ENCODE results near the gene CTSW. TPM values are rescaled to one million over a fixed set of nuclear protein-coding genes. Genes with fewer than 3 reads are reported as not detected.

CTSW gene
- total RNA-seq, 1 experiment from 2014 or later = 0.29 TPM

DNA sequence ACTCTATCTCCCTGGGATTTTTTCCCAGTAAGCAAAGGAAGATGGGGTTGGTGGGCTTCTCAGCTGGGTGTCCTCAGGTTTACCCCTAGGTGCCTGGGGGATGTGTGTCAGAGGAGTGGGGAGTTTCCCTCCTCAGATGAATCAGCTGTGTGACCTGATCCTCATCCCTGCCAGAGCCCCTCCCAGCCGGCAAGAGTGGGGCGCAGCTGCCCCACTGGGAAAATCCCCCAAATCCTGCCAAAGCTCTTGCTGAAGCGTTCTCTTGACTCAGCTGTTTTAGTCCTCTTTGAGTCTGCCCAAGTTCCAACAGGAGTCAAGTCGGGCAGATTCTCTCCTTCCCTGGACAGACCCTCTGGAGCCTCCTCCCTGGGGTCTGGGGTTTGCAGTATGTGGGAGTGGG, 33.2 kb downstream of the CTSW start:
- no peak for DNase-seq (ENCODE audit: low read depth, low spot score)
- in situ Hi-C loops (cut with HindIII; ENCODE audit: low pct_unique_long_range_greater_than_20kb, low sequenced_read_pairs) = no loop called here

DNA sequence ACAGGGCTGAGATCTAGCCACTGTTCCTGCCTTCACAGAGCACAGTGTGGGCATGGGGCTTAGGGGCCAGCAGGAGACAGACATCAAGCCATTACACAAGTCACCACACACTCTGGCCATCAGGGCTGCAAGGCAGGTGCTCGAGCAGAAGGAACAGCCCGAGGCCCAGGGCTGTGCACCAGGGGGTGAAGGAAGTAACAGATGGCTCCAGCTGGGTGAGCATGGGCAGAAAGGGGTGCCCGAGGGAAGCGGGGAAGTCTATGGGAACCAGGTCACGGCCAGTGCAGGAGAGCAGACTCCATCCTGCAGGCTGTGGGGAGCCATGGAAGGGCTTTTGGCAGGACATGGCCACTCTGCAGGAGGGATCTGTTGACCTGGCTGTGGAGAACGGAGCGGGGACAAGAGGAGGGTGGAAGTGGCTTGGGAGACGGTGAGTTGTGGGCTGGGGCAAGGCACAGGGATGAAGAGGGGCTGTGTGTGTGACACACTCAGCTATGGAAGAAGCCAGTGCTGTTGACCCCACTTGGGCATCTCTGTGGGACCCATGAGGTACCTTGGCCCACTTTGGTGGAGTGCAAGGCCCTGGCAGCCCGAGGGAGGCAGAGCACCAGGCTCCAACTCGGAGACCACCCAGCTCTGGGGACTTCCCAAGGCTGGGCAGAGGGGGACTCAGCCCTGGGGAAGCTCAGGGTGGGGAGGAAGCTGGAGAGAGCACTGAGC, 35.6 kb downstream of the CTSW start:
- in situ Hi-C loops (cut with HindIII; ENCODE audit: low pct_unique_long_range_greater_than_20kb, low sequenced_read_pairs) = no loop called here

DNA sequence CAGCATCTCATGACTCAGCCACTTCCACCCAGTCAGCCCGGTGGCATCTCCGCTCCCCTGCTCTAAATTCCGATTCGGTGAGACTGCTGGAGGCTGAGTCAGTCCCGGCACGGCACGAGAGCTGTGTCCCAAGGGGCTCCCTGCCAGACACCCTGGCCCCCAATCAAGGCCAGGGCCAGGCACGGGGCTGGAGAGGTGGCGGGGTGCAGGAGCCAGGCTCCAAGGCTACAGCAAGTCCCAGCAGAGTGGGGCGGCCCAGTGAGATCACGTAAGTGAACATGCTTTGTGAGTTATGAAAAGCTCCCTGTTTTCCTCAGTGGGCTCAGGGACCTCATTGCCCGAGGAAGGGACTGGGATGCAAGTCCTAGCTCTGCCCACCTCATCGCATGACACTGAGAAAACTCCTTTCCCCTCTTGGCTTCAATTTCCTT, 36.2 kb downstream of the CTSW start:
- peak; percentile 68 for DNase-seq (ENCODE audit: low read depth, low spot score)
- in situ Hi-C loops (cut with HindIII; ENCODE audit: low pct_unique_long_range_greater_than_20kb, low sequenced_read_pairs) = no loop called here

More for the DNA sequence above, 35.6 kb downstream of the CTSW start:
- no peak for DNase-seq (ENCODE audit: low read depth, low spot score)

DNA sequence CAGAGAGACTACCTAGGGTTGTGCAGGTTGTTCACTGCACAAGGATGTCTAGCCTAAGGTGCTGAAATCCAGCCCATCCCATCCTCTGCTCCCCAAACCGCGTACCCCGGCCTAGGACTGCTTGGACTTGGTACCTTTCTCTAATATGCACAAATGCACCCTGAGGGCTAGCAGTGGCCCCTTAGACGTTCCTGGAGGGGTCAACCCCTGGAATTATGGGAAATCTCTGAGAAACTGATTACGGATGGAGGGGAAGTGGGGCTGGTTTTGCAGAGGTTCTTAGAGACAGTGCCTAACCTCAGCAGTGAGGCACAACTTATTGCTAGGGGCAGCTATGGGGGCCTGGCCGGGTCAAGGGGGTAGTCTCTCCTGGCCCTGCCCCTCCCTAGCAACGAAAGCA, 36.8 kb downstream of the CTSW start:
- no peak for DNase-seq (ENCODE audit: low read depth, low spot score)
- in situ Hi-C loops (cut with HindIII; ENCODE audit: low pct_unique_long_range_greater_than_20kb, low sequenced_read_pairs) = no loop called here

DNA sequence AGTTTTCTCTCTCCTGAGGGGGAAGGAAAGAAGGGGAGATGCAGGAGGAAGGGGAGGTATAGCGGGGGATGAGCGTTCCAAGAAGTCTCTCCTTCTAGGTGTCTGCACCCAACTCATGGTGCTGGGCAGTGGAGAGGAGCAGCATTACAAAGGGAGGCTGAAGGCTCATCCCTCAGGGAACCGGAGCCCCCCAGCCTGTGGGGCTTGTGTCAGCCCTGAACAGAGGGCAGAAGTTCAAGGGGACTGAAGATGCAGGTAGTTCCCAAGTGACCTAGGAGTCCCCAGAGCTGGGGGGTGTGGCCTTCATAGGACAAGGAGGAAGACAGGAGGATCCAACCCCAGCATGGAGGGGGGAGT, 37.4 kb downstream of the CTSW start:
- no peak for DNase-seq (ENCODE audit: low read depth, low spot score)
- in situ Hi-C loops (cut with HindIII; ENCODE audit: low pct_unique_long_range_greater_than_20kb, low sequenced_read_pairs) = no loop called here

DNA sequence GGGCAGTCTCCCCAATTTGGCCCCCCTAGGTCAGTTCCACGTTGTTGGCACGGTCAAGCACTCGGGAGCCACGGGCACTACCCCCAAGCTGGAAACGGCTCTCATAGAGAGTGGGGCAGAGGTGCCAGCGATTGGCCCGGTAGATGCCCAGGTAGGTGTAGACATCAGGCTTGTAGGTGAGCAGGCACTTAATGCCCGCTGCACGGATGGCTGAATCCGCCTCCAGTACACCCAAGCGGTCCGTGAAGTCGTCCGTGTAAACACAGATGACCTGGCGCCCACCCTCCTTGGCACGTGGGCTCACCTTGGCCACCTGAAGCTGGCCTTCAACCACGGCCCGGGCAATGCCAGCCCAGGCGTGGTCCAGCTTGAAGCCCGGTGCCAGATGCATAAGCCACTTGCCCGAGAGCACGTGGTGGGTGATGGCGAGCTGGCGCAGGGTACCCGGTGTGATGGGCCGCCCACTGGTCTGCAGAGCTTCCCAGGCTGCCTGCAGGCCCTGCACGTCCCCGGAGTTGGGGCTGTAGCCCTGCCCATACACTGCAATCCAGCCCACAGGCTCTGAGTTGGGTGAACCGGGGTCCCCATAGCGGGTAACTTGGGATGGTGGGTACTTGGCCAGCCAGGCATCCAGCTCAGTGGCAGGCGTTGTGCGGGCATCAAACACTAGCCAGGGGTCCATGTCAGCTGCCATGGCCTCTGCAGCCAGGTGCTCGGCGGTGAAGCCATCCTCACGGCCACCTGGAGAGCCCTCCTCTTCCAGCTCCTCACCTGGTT, 38.0 kb downstream of the CTSW start:
- in situ Hi-C loops (cut with HindIII; ENCODE audit: low pct_unique_long_range_greater_than_20kb, low sequenced_read_pairs) = no loop called here

DNA sequence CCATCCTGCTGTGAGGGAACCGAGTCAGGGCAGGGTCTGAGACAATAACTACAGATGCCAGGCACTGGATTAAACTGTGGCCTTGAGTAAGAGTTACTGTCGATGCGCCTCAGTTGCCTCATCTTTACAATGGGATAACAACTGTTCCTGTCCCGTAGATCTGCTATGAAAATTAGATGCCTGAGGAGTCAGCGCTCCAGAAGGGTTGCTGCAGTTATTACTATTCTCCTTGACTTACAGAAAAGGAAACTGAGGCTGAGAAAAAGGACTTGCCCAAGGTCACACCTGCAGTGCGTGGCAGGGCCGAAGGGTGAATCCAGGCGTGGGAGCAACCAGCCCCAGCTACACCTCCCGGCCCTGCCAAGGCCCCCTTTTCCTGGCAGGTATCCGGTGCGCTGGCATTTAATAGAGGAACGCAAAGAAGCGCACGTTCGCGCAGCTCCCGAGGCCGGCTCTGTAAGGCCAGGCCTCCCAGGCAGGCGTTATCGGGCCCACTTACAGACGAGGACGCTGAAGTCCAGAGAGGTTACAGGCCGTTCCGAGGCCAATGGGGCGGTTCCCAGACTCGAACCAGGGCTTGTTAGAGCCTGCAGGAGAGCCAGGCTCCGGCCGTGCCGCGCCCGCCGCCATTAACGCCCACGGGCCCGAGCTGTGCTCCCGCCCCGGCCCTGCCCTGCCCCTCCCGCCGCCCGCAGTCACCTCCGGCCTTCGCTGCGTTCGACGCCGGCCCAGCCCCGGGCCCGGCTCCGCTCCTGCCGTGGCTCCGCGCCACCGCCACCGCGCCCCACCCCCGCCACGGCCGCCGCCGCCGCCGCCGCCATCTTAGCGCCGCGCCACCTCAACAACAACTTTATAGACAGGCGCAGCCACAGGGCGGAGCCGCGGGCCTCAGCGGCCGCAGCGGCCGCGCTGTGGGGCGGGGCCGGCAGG, 38.8 kb downstream of the CTSW start, which contains the start of gene C11orf68:
Gene C11orf68, minus strand, starts transcription at position 852 of the 930 bp plus-strand sequence. Its CDS starts 31 bp downstream, at position 821.
- in situ Hi-C loops (cut with HindIII; ENCODE audit: low pct_unique_long_range_greater_than_20kb, low sequenced_read_pairs) = no loop called here
- DNase-seq (ENCODE audit: low read depth, low spot score) = no peak

More for the DNA sequence above, 38.0 kb downstream of the CTSW start:
- no peak for DNase-seq (ENCODE audit: low read depth, low spot score)

DNA sequence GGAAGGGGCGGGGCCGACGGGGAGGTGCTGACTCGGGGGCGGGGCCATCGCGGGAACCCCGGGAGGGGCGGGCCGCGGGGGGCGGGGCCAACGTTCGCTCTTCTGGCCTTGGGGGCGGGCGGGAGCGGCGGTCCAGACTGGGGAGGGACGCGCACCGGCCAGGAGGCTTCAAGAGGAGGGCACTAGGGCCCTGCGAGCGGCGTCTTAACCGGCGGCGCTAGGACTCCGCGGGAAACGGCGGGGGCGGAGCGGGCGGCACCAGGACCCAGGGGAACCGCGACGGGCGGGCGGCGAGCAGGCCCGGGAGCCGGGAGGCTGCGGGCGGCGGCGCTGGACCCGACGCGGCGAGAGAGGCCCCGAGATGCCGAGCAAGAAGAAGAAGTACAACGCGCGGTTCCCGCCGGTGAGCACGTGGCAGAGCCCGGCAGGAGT, 39.5 kb downstream of the CTSW start, which contains the start of gene DRAP1:
Gene DRAP1, plus strand, starts transcription at position 286 of the 432 bp plus-strand sequence. Its CDS starts 76 bp downstream, at position 362.
- in situ Hi-C loops (cut with HindIII; ENCODE audit: low pct_unique_long_range_greater_than_20kb, low sequenced_read_pairs) = no loop called here

DNA sequence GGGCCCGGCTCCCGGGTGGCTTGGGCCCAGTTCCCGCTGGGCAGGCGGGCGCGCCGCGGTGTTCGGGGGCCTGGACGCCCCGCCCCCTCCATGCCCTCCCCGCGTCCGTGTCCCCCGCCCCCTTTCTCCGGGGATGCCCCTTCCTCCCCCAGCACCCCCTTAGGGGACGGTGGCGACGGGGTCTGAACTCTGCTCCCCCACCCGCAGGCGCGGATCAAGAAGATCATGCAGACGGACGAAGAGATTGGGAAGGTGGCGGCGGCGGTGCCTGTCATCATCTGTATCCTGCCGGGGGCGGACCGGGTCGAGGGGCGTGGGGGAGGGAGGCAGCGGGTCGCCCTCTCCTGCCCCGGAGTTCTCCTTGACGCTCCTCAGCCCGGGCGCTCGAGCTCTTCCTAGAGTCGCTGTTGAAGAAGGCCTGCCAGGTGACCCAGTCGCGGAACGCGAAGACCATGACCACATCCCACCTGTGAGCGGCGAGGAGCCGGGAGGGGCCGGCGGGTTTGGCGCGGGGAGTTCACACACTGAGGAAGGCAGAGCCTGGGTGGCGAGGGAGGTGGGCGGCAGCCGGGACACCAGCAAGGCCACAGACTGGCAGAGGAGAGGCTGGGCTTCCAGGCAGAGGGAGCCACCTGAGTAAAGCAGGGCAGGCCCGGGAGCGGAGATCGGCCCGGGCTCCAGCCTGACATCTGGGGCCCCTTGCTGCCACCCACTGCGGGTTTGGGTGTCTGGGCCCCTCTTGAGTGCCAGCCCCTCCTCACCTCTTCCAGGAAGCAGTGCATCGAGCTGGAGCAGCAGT, 40.1 kb downstream of the CTSW start:
- in situ Hi-C loops (cut with HindIII; ENCODE audit: low pct_unique_long_range_greater_than_20kb, low sequenced_read_pairs) = no loop called here
- no peak for DNase-seq (ENCODE audit: low read depth, low spot score)

More for the DNA sequence above, 39.5 kb downstream of the CTSW start, which contains the start of gene DRAP1:
- DNase-seq (ENCODE audit: low read depth, low spot score) = peak; percentile 95

DNA sequence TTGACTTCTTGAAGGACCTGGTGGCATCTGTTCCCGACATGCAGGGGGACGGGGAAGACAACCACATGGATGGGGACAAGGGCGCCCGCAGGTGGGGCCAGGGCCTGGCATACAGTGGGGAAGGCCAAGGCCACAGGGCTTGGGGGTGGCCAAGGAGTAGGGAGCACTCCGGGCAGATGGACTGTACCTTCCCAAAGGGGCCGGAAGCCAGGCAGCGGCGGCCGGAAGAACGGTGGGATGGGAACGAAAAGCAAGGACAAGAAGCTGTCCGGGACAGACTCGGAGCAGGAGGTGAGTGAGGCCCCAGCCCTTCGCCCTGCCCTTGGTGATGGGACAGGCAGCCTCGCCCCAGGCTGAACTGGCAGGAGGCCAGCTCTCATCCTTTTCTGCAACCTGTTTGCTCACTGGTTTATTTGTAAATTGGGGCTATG, 40.8 kb downstream of the CTSW start:
- DNase-seq (ENCODE audit: low read depth, low spot score) = no peak
- in situ Hi-C loops (cut with HindIII; ENCODE audit: low pct_unique_long_range_greater_than_20kb, low sequenced_read_pairs) = no loop called here

DNA sequence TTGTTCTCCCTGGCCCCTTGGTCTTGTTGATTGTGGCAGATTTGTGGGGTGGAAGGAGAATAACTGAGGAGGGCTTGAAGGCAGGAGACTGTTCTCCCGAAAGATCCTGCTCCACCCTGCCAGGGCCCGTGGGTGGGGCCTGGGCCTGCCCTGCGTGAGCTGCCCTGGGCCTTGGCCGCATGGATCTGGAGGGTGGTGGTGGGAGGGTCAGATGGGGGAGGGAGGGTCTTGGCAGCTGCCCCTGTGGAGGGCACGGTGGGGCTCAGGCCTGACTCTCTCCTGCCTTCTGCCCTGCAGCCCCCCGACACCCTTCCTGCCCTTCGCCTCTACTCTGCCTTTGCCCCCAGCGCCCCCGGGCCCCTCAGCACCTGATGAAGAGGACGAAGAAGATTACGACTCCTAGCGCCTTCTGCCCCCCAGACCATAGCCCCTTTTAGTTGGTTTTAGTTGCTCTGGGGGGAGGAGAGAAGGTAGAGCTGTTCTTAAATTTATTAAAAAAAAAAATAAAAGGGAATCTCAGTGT, 41.5 kb downstream of the CTSW start:
- in situ Hi-C loops (cut with HindIII; ENCODE audit: low pct_unique_long_range_greater_than_20kb, low sequenced_read_pairs) = no loop called here
- DNase-seq (ENCODE audit: low read depth, low spot score) = no peak

DNA sequence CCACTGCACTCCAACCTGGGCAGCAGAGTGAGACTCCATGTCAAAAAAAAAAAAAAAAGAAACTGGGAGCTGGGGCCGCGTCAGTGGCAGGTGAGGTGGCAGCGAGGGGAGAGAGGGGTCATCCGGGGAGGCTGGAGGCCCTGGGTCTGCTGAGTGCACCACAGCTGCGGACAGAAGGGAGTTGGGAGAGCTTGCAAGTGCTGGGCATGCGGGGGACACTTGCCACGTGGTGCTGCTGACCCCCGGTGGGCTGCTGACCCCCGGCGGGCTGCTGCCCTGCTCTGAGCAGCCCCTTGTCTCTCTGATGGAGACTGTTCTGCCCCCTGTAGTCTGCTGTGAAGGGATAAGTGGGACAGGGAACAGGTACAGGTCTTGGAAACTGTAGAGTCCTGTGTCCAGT, 42.2 kb downstream of the CTSW start:
- in situ Hi-C loops (cut with HindIII; ENCODE audit: low pct_unique_long_range_greater_than_20kb, low sequenced_read_pairs) = no loop called here
- DNase-seq (ENCODE audit: low read depth, low spot score) = no peak

DNA sequence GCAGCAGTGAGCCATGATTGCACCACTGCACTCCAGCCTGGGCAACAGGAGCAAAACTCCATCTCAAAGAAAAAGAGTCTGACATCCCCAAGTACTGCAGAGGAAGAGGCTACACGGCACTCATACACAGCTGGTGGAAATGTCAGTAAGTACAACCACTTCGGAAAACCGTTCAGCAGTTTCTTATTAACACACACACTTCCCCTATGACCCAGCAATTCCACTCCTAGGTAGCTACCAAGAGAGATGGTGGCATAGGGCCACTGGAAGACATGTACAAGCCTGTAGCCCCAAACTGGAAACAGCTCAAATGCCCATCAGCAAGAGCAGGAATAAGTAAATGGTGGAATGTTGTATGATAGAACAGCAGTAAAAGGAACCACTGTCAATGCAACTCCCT, 42.9 kb downstream of the CTSW start:
- no peak for DNase-seq (ENCODE audit: low read depth, low spot score)
- in situ Hi-C loops (cut with HindIII; ENCODE audit: low pct_unique_long_range_greater_than_20kb, low sequenced_read_pairs) = no loop called here

DNA sequence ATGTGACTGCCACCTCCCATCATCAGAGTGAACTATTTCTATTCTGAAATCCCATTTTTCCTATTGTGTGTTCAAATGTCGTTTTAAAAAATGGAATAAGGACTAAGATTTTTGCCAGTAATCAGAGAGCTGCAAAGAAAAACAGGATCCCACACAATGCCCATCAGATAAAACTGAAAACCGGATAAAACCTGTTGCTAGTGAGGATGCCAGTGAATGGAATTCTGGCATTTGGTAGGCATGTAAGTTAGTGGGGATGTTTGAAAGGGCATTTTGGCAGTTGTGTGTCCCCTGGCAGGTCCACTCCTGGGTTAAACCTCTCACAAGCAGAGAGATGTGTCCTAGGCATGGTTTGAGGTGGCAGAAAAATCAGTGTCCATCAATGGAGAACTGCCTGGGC, 45.8 kb downstream of the CTSW start:
- in situ Hi-C loops (cut with HindIII; ENCODE audit: low pct_unique_long_range_greater_than_20kb, low sequenced_read_pairs) = no loop called here
- DNase-seq (ENCODE audit: low read depth, low spot score) = no peak

DNA sequence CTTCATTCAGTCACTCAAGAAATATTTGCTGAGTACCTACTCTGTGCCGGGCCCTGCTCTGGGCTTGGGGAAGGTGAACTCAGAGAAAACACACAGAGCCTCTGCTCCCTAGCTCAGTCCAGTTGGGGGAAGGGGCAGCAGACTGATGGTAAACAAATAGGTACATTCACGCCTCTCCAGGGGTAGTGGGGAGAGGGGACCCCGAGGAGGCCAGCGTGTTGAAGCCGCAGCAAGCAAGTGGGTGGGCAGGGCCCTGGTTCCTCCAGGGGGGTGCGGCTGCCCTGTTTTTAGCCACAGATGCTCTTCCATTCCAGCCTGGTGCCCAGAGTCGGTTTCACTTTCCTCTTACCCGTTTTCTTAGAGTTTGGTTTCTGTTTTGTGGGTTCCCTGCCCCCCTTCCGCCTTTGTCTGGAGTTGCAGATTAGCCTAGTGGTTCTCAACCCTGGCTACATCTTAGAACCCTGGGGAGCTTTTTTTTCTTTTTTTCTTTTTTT, 48.3 kb downstream of the CTSW start:
- in situ Hi-C loops (cut with HindIII; ENCODE audit: low pct_unique_long_range_greater_than_20kb, low sequenced_read_pairs) = no loop called here
- DNase-seq (ENCODE audit: low read depth, low spot score) = no peak

DNA sequence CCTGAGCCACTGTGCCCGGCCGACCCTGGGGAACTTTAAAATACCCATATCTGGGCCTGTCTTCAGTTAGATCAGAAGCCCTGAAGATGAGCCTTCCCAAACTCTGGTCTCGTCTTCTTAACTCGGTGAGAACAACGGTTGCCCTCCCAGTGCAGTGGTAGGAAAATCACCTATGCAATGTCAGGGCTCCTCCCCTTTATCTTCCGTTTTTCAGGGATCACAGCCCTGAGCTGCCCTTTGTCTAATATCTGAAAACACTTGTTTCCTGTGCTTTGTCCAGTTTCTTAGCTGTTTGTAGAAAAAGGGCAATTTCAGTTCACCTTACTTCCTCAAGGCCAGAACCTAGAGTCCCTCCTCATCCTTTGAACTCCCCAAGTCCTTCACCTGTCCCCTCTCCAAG, 49.0 kb downstream of the CTSW start:
- DNase-seq (ENCODE audit: low read depth, low spot score) = no peak
- in situ Hi-C loops (cut with HindIII; ENCODE audit: low pct_unique_long_range_greater_than_20kb, low sequenced_read_pairs) = no loop called here

Measured in SK-MEL-5 (cell line).